Muscle layer of colon (tissue), 2 donors: ENCODE results near the gene BSDC1.
"Not testable (repeated sequence)": the region's sequence is repeated elsewhere in the genome, so short reads cannot be mapped to it uniquely, and the experiment has no call there.

ENCODE experiments used
- H3K27ac ChIP-seq: one replicate; pipeline ENCODE4 v1.7.0; 2013; ENCODE audit warnings: low read depth, mild to moderate bottlenecking, low read length, moderate library complexity
- H3K27me3 ChIP-seq, 2 donors: one replicate each; pipeline ENCODE4 v1.7.0; 2013; ENCODE audit warnings: low read length in 2 of 2, mild to moderate bottlenecking in 2 of 2; ENCODE audit not compliant: insufficient read depth in 2 of 2, control insufficient read depth in 1 of 2
- H3K36me3 ChIP-seq: one replicate; pipeline ENCODE4 v1.7.0; 2013; ENCODE audit warnings: mild to moderate bottlenecking, low read length; ENCODE audit not compliant: insufficient read depth
- H3K4me1 ChIP-seq: one replicate; pipeline ENCODE4 v1.7.0; 2013; ENCODE audit warnings: mild to moderate bottlenecking, low read length; ENCODE audit not compliant: insufficient read depth
- H3K4me3 ChIP-seq, 2 donors: one replicate each; pipeline ENCODE4 v1.7.0; 2013; ENCODE audit warnings: low read length in 2 of 2, low read depth in 1 of 2, mild to moderate bottlenecking in 1 of 2, moderate library complexity in 1 of 2
- H3K9ac ChIP-seq: one replicate; pipeline ENCODE4 v1.7.0; 2013; ENCODE audit warnings: low read length
- H3K9me3 ChIP-seq: one replicate; pipeline ENCODE4 v1.7.0; 2013; ENCODE audit warnings: mild to moderate bottlenecking, low read length
- donor health status: abdominal sarcoma.
- donor health status: Adenocarcinoma of cecum.

The BSDC1 gene, protein sequence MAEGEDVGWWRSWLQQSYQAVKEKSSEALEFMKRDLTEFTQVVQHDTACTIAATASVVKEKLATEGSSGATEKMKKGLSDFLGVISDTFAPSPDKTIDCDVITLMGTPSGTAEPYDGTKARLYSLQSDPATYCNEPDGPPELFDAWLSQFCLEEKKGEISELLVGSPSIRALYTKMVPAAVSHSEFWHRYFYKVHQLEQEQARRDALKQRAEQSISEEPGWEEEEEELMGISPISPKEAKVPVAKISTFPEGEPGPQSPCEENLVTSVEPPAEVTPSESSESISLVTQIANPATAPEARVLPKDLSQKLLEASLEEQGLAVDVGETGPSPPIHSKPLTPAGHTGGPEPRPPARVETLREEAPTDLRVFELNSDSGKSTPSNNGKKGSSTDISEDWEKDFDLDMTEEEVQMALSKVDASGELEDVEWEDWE

DNA sequence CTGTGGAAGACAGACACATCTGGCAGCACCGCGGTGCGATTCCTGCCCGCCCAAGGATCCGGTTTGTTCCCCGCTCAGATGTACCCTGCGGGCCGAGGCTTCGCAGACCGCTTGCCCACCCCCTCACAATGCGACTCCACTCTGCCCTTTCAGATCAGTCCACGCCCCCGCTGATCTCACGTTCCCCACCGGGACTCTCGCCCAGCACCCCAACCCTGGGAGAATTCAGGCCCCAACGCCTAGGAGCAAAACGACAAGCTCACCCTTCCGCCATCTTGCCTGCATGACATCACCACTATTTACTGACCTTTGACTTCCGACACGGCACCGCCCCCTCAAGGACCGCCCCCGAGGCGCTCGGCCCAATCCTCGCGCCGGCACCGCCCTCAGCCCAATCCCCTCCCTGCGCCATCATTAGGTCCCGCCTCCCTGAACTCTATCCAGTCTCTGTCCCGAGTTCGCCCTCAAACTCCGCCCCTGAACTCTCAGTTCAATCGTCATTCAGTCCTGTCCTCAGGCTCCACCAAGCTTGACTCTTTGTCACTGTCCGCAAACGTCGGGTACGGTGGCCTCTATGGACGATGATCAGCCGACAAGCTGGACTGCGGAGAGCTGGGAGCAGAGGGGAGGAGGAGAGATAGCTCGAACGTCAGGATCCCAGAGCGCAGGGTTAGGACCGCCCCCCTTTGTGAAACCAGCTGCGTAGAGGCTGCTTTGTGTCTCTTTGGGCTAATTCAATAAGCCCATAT is at the start of gene BSDC1:
TSS of gene BSDC1 (minus strand) at position 301 of the 749 bp plus-strand sequence. CDS start at position 274, 27 bp downstream.
- Histone ChIP-seq H3K4me1 (peaks cover 33% of the 10 kb centered on the region), H3K27me3 (no peaks in the 10 kb centered on the region), H3K9me3 (no peaks in the 10 kb centered on the region), H3K36me3 (peaks cover 22% of the 10 kb centered on the region), H3K27ac (peak within 1 kb of the TSS; percentile 92), H3K4me3 (peak within 1 kb of the TSS; percentile 91 to 99), H3K9ac (peak within 1 kb of the TSS; percentile 98)

- H3K9ac ChIP-seq, H3K27me3 ChIP-seq, H3K36me3 ChIP-seq, H3K27ac ChIP-seq, H3K4me1 ChIP-seq, H3K4me3 ChIP-seq, H3K9me3 ChIP-seq: not testable (repeated sequence)
Measured at GRCh38 chr1:32441467-32441866, 47.2 kb upstream of the BSDC1 start.

DNA sequence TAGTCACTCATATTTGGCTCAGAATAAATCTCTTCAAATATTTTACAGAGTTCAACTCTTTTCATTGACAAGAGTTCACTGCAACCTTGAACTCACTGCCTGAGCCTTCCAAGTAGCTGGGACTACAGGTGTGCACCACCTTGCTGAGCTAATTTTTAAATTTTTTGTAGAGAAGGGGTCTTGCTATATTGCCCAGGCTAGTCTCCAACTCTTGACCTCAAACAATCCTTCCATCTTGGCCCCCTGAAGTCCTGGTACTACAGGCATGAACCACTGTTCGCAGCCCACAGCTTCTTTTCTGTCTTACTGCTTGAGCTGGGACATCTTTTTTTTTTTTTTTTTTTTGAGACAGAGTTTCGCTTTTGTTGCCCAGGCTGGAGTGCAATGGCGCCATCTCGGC is 44.5 kb upstream of the BSDC1 start:
- H3K27ac ChIP-seq, H3K4me3 ChIP-seq, H3K9ac ChIP-seq, H3K9me3 ChIP-seq, H3K4me1 ChIP-seq, H3K36me3 ChIP-seq, H3K27me3 ChIP-seq: not testable (repeated sequence)

DNA sequence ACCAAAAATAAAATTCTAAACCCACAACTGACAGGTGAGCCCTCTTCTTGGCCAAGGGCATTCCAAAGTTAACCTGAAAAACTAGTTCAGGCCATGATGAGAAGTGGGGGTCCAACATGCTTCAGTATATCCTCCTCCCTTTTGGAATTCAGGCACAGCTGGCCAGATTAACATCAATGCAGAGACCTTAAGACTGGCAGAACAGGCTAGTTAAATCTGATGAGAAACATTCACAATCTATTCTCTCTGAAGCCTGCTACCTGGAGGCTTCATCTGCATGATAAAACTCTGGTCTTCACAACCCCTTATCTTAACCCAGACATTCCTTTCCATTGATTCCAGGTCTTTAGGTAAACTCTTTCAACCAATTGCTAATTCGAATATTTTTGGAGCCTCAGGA is 43.9 kb upstream of the BSDC1 start:
- H3K4me3 ChIP-seq, result no peak overlapping the region
- no peak overlapping the region for H3K27ac ChIP-seq
- no peaks in the 10 kb centered on the region for H3K36me3 ChIP-seq
- H3K27me3 ChIP-seq, result no peaks in the 10 kb centered on the region
- H3K4me1 ChIP-seq, result no peaks in the 10 kb centered on the region
- H3K9me3 ChIP-seq, result no peaks in the 10 kb centered on the region
- no peak overlapping the region for H3K9ac ChIP-seq

DNA sequence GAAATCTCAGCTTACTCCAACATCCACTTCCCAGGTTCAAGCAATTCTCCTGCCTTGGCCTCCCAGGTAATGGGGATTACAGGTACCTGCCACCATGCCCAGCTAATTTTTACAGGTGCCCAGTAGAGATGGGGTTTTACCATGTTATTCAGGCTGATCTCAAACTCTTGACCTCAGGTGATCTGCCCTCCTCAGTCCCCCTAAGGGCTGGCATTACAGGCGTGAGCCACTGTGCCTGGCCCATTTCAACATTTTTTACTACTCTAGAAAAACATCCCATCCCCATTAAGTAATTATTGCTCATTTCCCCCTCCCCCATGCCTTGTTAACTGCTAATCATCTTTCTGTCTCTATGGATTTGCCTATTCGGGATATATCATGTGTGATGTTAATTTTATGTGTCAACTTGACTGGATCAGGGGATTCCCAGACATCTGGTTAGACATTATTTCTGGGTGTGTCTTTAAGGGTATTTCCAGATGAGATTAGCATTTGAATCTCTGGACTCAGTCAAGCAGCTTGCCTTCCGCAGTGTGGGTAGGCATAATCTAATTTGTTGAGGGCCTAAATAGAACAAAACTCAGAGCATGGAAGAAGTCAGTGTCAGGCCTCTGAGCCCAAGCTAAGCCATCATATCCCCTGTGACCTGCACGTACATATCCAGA is 37.6 kb upstream of the BSDC1 start:
- no peaks in the 10 kb centered on the region for H3K36me3 ChIP-seq
- H3K27me3 ChIP-seq, result peaks cover 0 to 2% of the 10 kb centered on the region in 2 donors
- H3K9ac ChIP-seq, result no peak overlapping the region
- H3K4me3 ChIP-seq, result no peak overlapping the region
- peaks cover 1% of the 10 kb centered on the region for H3K4me1 ChIP-seq
- no peaks in the 10 kb centered on the region for H3K9me3 ChIP-seq
- H3K27ac ChIP-seq, result no peak overlapping the region

GRCh38 chr1:32427264-32427963 is 33.2 kb upstream of the BSDC1 start:
- H3K9ac ChIP-seq, result no peak overlapping the region
- H3K27ac ChIP-seq, result no peak overlapping the region
- no peaks in the 10 kb centered on the region for H3K36me3 ChIP-seq
- peaks cover 8% of the 10 kb centered on the region for H3K4me1 ChIP-seq
- H3K9me3 ChIP-seq, result no peaks in the 10 kb centered on the region
- peaks cover 0 to 21% of the 10 kb centered on the region in 2 donors for H3K27me3 ChIP-seq
- no peak overlapping the region for H3K4me3 ChIP-seq

- H3K9ac ChIP-seq, result no peak overlapping the region
- H3K27me3 ChIP-seq, result peaks cover 0 to 21% of the 10 kb centered on the region in 2 donors
- H3K4me1 ChIP-seq, result peaks cover 8% of the 10 kb centered on the region
- peak overlapping the region; percentile 16 to 41 for H3K4me3 ChIP-seq
- no peaks in the 10 kb centered on the region for H3K9me3 ChIP-seq
- H3K27ac ChIP-seq, result no peak overlapping the region
- H3K36me3 ChIP-seq, result no peaks in the 10 kb centered on the region
Measured at GRCh38 chr1:32426489-32427255, 32.4 kb upstream of the BSDC1 start.

- Histone ChIP-seq H3K9me3 (no peaks in the 10 kb centered on the region), H3K36me3 (no peaks in the 10 kb centered on the region), H3K9ac (no peak overlapping the region), H3K27me3 (peaks cover 0 to 18% of the 10 kb centered on the region in 2 donors), H3K4me3 (no peak overlapping the region), H3K27ac (no peak overlapping the region), H3K4me1 (peaks cover 6% of the 10 kb centered on the region)
Measured at GRCh38 chr1:32421775-32422174, 27.5 kb upstream of the BSDC1 start.

GRCh38 chr1:32414186-32414886 is 20.1 kb upstream of the BSDC1 start:
- Histone ChIP-seq H3K36me3 (no peaks in the 10 kb centered on the region), H3K27ac (no peak overlapping the region), H3K9me3 (peaks cover 6% of the 10 kb centered on the region), H3K27me3 (no peaks in the 10 kb centered on the region), H3K9ac (no peak overlapping the region), H3K4me3 (no peak overlapping the region), H3K4me1 (no peaks in the 10 kb centered on the region)

DNA sequence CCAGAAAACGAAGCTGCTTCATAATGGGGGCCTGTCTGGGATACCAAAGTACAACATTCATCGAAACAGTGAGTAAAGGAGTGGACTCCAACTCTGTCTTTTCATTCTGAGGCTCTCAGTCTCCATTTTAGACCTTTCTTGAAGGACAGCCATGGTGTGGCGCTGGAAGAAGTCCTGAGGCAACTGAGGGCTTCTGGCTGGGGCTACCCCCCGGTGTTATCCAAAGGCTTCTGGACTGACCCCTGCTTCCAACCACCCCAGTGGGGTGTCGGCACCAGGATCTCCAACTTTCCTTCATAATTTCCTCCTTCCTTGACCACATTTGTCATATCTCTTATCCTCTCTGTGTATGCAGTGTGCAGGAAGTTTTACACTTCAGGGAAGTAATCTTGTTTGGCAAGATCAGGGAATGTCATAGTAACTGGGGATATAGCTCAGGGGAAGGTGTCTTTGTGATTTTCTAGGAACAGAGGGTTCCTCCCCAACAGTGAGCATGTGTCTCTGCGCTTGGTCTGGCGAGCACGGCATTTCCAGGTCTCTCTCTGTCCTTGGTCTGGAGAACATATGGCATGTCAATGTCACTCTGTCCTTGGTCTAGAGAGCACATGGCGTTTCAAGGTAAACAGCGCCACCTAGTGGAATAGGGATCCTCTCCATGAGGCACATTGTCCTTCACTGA is 19.4 kb upstream of the BSDC1 start:
- Histone ChIP-seq H3K4me3 (no peak overlapping the region), H3K27ac (no peak overlapping the region), H3K36me3 (no peaks in the 10 kb centered on the region), H3K27me3 (no peaks in the 10 kb centered on the region), H3K4me1 (no peaks in the 10 kb centered on the region), H3K9ac (no peak overlapping the region), H3K9me3 (peaks cover 6% of the 10 kb centered on the region)
